Fibroblast of lung (primary cell): ENCODE results near the gene ZMAT5. TPM values are rescaled to one million over a fixed set of nuclear protein-coding genes. Genes with fewer than 3 reads are reported as not detected.

Experiments used
- DNase-seq, 2 donors: peaks; one replicate each; pipeline versions ENCODE4 v3.0.0 to v3.0.0-alpha.2; 2010; ENCODE audit warnings: low read depth in 2 of 2
- H2AFZ ChIP-seq: 2 replicates; pipeline ENCODE4 v1.5.1; 2012; ENCODE audit warnings: low read length, control low read depth, inconsistent platforms
- H3K27ac ChIP-seq: 2 replicates; pipeline ENCODE4 v1.5.1; 2011; ENCODE audit warnings: low read length, control low read depth; ENCODE audit not compliant: insufficient read depth
- H3K27me3 ChIP-seq: 2 replicates; pipeline ENCODE4 v1.5.1; 2011; ENCODE audit warnings: mild to moderate bottlenecking, low read length; ENCODE audit not compliant: control insufficient read depth, insufficient read depth
- H3K36me3 ChIP-seq: 2 replicates; pipeline ENCODE4 v1.5.1; 2011; ENCODE audit warnings: low read length; ENCODE audit not compliant: control insufficient read depth, insufficient read depth
- H3K4me1 ChIP-seq: 2 replicates; pipeline ENCODE4 v1.5.1; 2011; ENCODE audit warnings: low read length; ENCODE audit not compliant: control insufficient read depth, insufficient read depth; ENCODE audit errors: extremely low read depth
- H3K4me2 ChIP-seq: 2 replicates; pipeline ENCODE4 v1.5.1; 2011; ENCODE audit warnings: low read length, control low read depth; ENCODE audit not compliant: insufficient read depth; ENCODE audit errors: extremely low read depth
- H3K4me3 ChIP-seq, 4 experiments: fragments of 200-600 bp in 1 of 4; sonication (generic) in 1 of 4; replicated peaks in 1 of 4; 2 replicates each; pipeline ENCODE4 v1.5.1; 2011 to 2016; ENCODE audit warnings: low read length in 4 of 4, low read depth in 3 of 4, mild to moderate bottlenecking in 3 of 4, control low read depth in 2 of 4, inconsistent platforms in 1 of 4, mixed read lengths in 1 of 4; ENCODE audit not compliant: insufficient read depth in 1 of 4; ENCODE audit errors: control extremely low read depth in 1 of 4
- H3K79me2 ChIP-seq: 2 replicates; pipeline ENCODE4 v1.5.1; 2012; ENCODE audit warnings: mild to moderate bottlenecking, low read length, inconsistent platforms; ENCODE audit not compliant: control insufficient read depth, insufficient read depth
- H3K9ac ChIP-seq: 2 replicates; pipeline ENCODE4 v1.5.1; 2011; ENCODE audit warnings: mild to moderate bottlenecking, low read length, control low read depth; ENCODE audit not compliant: insufficient read depth
- H3K9me3 ChIP-seq: 2 replicates; pipeline ENCODE4 v1.5.1; 2012; ENCODE audit warnings: low read depth, low read length; ENCODE audit not compliant: control insufficient read depth, insufficient read depth
- H4K20me1 ChIP-seq: 2 replicates; pipeline ENCODE4 v1.5.1; 2011; ENCODE audit warnings: low read length; ENCODE audit not compliant: control insufficient read depth, insufficient read depth; ENCODE audit errors: extremely low read depth
- CTCF ChIP-seq, 2 donors: IDR thresholded peaks in 1 of 2; conservative IDR thresholded peaks in 1 of 2; 1 replicate in 1 of 2; 2 replicates in 1 of 2; pipeline ENCODE4 v1.5.1; 2011 to 2012; ENCODE audit warnings: low read length in 2 of 2, control low read depth in 1 of 2, inconsistent platforms in 1 of 2, low read depth in 1 of 2, mild to moderate bottlenecking in 1 of 2
- EZH2 ChIP-seq: IDR thresholded peaks from 2 replicates; pipeline ENCODE4 v1.5.1; 2012; ENCODE audit warnings: low read length, control low read depth, mild to moderate bottlenecking; ENCODE audit errors: missing control alignments
- polyA plus RNA-seq, 2 donors: library from polyadenylated mRNA; depleted of rRNA in 1 of 2; stranded (reverse) in 1 of 2; unstranded in 1 of 2; fragments of >200 nt; gene quantifications; 2 replicates each; pipeline ENCODE4 v1.2.1, GENCODE V29; 2011 to 2012; ENCODE audit warnings: missing spikeins in 1 of 2
- total RNA-seq: library from RNA; depleted of rRNA; stranded (reverse); fragments of >200 nt; gene quantifications from 2 replicates; pipeline ENCODE4 v1.2.1, GENCODE V29; 2014

Gene ZMAT5
- total and polyA plus RNA-seq, 2 donors (not counting 1 experiment from before 2014, with no cell fraction given): 13.4 to 21.6 TPM

GRCh38 chr22:29744902-29745301, 21.9 kb downstream of the ZMAT5 start:
- H3K27ac ChIP-seq: no peak overlapping the region
- H3K9ac ChIP-seq: no peak overlapping the region
- H3K4me1 ChIP-seq: no peaks in the 10 kb centered on the region
- H3K4me3 ChIP-seq: no peak overlapping the region
- no peak overlapping the region for H3K4me2 ChIP-seq
- no peaks in the 10 kb centered on the region for H3K79me2 ChIP-seq
- H4K20me1 ChIP-seq: no peaks in the 10 kb centered on the region
- TF ChIP-seq CTCF (conservative IDR thresholded peaks at IDR 0.05 in 1 of 2, IDR thresholded peaks at IDR 0.05 in 1 of 2; ENCODE audit: low read depth in 1 of 2, low read length in 2 of 2): no peak
- TF ChIP-seq EZH2: no peak
- H3K36me3 ChIP-seq: no peaks in the 10 kb centered on the region
- no peak overlapping the region for H2AFZ ChIP-seq
- DNase-seq: peak; percentile 27 to 59
- H3K9me3 ChIP-seq: no peaks in the 10 kb centered on the region
- H3K27me3 ChIP-seq: no peaks in the 10 kb centered on the region

- no peaks in the 10 kb centered on the region for H3K79me2 ChIP-seq
- H2AFZ ChIP-seq: no peak overlapping the region
- no peak overlapping the region for H3K4me3 ChIP-seq
- H3K27ac ChIP-seq: no peak overlapping the region
- no peak for DNase-seq
- H3K9ac ChIP-seq: no peak overlapping the region
- no peaks in the 10 kb centered on the region for H4K20me1 ChIP-seq
- H3K4me1 ChIP-seq: no peaks in the 10 kb centered on the region
- no peak for TF ChIP-seq EZH2
- TF ChIP-seq CTCF (conservative IDR thresholded peaks at IDR 0.05 in 1 of 2, IDR thresholded peaks at IDR 0.05 in 1 of 2; ENCODE audit: low read depth in 1 of 2, low read length in 2 of 2): no peak
- no peaks in the 10 kb centered on the region for H3K27me3 ChIP-seq
- H3K4me2 ChIP-seq: no peak overlapping the region
- no peaks in the 10 kb centered on the region for H3K9me3 ChIP-seq
- no peaks in the 10 kb centered on the region for H3K36me3 ChIP-seq
Measured at GRCh38 chr22:29742326-29742725, 24.5 kb downstream of the ZMAT5 start.

GRCh38 chr22:29741926-29742325, 24.9 kb downstream of the ZMAT5 start:
- H3K4me2 ChIP-seq: no peak overlapping the region
- no peak for DNase-seq
- no peaks in the 10 kb centered on the region for H3K79me2 ChIP-seq
- H4K20me1 ChIP-seq: no peaks in the 10 kb centered on the region
- H3K4me1 ChIP-seq: no peaks in the 10 kb centered on the region
- H3K9me3 ChIP-seq: no peaks in the 10 kb centered on the region
- H3K9ac ChIP-seq: no peak overlapping the region
- no peak overlapping the region for H2AFZ ChIP-seq
- TF ChIP-seq CTCF (conservative IDR thresholded peaks at IDR 0.05 in 1 of 2, IDR thresholded peaks at IDR 0.05 in 1 of 2; ENCODE audit: low read depth in 1 of 2, low read length in 2 of 2): no peak
- TF ChIP-seq EZH2: no peak
- no peak overlapping the region for H3K4me3 ChIP-seq
- H3K27ac ChIP-seq: no peak overlapping the region
- no peaks in the 10 kb centered on the region for H3K27me3 ChIP-seq
- H3K36me3 ChIP-seq: no peaks in the 10 kb centered on the region
